PFSK-1 (cell line): ENCODE results near the gene KMT2B.

Experiments
- FOXP2 ChIP-seq: optimal IDR thresholded peaks from 2 replicates; pipeline ENCODE3; 2011; ENCODE audit warnings: borderline replicate concordance, control low read depth, inconsistent platforms; ENCODE audit not compliant: insufficient read depth; ENCODE audit errors: extremely low read length, extremely low read depth
- POLR2AphosphoS5 ChIP-seq: IDR thresholded peaks from 2 replicates; pipeline ENCODE4 v1.6.1; 2012; ENCODE audit warnings: low read depth, mild to moderate bottlenecking, control low read depth, low read length, moderate library complexity
- REST ChIP-seq, 2 experiments: IDR thresholded peaks; 2 replicates each; pipeline versions ENCODE4 v1.6.1 to v1.8.0; 2011 to 2012; ENCODE audit warnings: low read depth in 2 of 2, low read length in 2 of 2, control low read depth in 1 of 2, inconsistent platforms in 1 of 2, mild to moderate bottlenecking in 1 of 2, moderate library complexity in 1 of 2; ENCODE audit not compliant: insufficient read depth in 1 of 2
- SIN3A ChIP-seq: IDR thresholded peaks from 2 replicates; pipeline ENCODE4 v1.6.1; 2012; ENCODE audit warnings: mild to moderate bottlenecking, low read length, moderate library complexity, borderline replicate concordance; ENCODE audit not compliant: insufficient read depth
- TAF1 ChIP-seq: IDR thresholded peaks from 2 replicates; pipeline ENCODE4 v1.6.1; 2012; ENCODE audit warnings: low read length, control low read depth, borderline replicate concordance; ENCODE audit not compliant: insufficient read depth

The KMT2B gene

GRCh38 chr19:35725216-35725861, 7.5 kb downstream of the KMT2B start:
- no peak for TF ChIP-seq TAF1
- TF ChIP-seq REST (IDR thresholded peaks at IDR 0.05; ENCODE audit: insufficient read depth in 1 of 2, low read depth in 2 of 2, low read length in 2 of 2), result no peak
- TF ChIP-seq SIN3A, result no peak
- TF ChIP-seq POLR2AphosphoS5, result no peak
- no peak for TF ChIP-seq FOXP2

DNA sequence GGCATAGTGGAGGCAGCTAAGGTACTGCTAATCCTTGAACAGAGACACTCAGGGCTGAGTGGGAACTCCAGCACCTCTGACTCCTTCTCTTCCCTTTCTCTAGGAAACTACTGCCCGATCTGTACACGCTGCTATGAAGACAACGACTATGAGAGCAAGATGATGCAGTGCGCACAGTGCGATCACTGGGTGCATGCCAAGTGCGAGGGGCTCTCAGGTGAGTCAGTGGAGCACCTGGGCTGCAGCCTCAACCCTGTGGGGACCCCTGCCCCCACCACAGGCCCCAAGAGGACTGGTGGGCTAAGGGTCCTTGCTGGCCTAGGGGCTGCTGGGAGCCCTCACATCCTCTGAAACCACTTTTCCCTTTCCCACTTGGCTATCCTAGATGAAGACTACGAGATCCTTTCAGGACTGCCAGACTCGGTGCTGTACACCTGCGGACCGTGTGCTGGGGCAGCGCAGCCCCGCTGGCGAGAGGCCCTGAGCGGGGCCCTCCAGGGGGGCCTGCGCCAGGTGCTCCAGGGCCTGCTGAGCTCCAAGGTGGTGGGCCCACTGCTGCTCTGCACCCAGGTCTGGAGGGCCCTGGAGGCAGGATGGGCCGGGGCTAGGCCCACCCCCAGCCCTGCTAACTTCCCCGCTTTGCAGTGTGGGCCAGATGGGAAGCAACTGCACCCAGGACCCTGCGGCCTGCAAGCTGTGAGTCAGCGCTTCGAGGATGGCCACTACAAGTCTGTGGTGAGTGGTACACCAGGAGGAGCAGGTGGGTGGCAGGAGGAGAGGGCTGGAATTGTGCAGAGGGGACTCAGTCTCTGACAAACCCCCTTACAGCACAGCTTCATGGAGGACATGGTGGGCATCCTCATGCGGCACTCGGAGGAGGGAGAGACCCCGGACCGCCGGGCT, 9.5 kb downstream of the KMT2B start:
- TF ChIP-seq FOXP2 (no peak), SIN3A (no peak), REST (IDR thresholded peaks at IDR 0.05; ENCODE audit: insufficient read depth in 1 of 2, low read depth in 2 of 2, low read length in 2 of 2) (no peak), TAF1 (no peak), POLR2AphosphoS5 (no peak)

DNA sequence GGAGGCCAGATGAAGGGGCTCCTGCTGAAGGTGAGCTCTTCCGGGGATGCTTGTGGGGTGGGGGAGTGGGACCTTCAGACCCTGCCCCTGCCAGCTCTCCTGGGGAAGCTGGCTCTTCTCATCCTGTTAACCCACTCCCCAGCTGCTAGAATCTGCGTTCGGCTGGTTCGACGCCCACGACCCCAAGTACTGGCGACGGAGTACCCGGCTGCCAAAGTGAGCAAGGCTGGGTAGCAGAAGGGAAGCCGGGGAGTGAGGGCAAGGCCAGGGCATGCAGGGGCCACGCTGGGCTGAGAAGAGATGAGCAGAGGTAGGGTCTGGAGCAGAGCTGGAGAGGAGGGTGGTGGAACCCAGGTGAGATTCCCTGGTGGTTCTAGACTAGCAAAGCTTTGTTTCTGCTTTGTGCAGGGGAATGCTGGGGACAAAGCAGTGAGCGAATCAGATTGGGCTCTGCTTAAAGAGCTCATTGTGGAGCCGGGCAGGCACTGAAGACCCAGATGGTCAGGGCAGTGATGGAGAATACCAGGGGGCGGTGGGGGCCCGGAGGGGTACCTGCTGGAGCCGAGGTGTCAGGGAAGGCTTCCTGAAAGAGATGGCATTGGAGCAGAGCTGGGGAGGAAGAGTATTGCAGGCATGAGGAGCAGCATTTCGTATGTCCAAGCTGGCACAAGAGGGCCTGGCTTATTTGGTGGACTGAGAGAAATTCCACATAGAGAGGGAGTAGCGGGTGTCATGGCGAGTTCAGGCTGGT, 10.3 kb downstream of the KMT2B start:
- TF ChIP-seq REST (IDR thresholded peaks at IDR 0.05; ENCODE audit: insufficient read depth in 1 of 2, low read depth in 2 of 2, low read length in 2 of 2) (no peak), TAF1 (no peak), FOXP2 (no peak), POLR2AphosphoS5 (no peak), SIN3A (no peak)

GRCh38 chr19:35729021-35729420, 11.2 kb downstream of the KMT2B start:
- TF ChIP-seq TAF1 (no peak), FOXP2 (no peak), SIN3A (no peak), POLR2AphosphoS5 (no peak), REST (IDR thresholded peaks at IDR 0.05; ENCODE audit: insufficient read depth in 1 of 2, low read depth in 2 of 2, low read length in 2 of 2) (no peak)
